Measurements from ENCODE around the gene CARMIL3.

Gene CARMIL3

DNA sequence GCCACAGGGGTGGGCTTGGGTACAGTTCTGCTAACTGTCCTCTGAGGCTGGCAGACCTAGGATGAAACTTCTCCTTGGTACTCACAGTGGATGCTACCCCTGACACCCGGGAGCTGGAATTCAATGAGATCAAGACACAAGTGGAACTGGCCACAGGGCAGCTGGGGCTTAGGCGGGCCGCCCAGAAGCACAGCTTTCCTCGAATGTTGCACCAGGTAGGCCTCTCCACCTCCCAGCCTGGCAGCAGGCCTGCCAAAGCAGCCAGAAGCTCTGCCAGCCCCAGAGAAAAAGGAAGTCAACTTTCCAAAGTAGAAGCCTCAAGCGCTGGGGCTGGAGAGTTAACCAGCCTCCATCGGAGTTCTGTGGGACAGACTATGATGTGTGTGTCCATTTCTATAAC is 65.4 kb downstream of the CARMIL3 start:
- no peak for DNase-seq (ENCODE audit: low read depth)
